IMR-90 (cell line): ENCODE results near the gene CD93. TPM values are rescaled to one million over a fixed set of nuclear protein-coding genes. Genes with fewer than 3 reads are reported as not detected.

ENCODE experiments used
- ATAC-seq: fragments of 200-7000 bp; cut with Tn5 transposase; 2 replicates; pipeline ENCODE4 v1.9.1; 2020; ENCODE audit warnings: low read depth, mild to moderate bottlenecking, moderate library complexity
- BruUV-seq: library from RNA; stranded (reverse); fragments of 400-500 nt; replicated peaks from 2 replicates; lab custom pipeline; 2021; lab: Mats Ljungman, UMichigan
- CTCF ChIA-PET: fragments of 300-600 bp; formaldehyde crosslinking; extraction: SDS; loops from one replicate; lab custom pipeline; 2021; ENCODE audit warnings: antibody characterized with exemption; lab: Yijun Ruan, JAX
- POLR2A ChIA-PET: fragments of 300-600 bp; sonication (Branson Sonifier 250); formaldehyde crosslinking; loops from one replicate; lab custom pipeline; 2022; ENCODE audit warnings: antibody characterized with exemption; ENCODE audit not compliant: unreplicated experiment; lab: Charles Lee
- DNase-seq: peaks from one replicate; pipeline ENCODE4 v3.0.0; 2013
- H2AFZ ChIP-seq: replicated peaks from 2 replicates; pipeline ENCODE3; 2013; ENCODE audit warnings: low read length, mild to moderate bottlenecking; ENCODE audit not compliant: poor library complexity
- H2AK5ac ChIP-seq: 2 replicates; pipeline ENCODE4 v1.6.1; 2013; ENCODE audit warnings: low read depth, low read length, inconsistent platforms
- H2AK9ac ChIP-seq: replicated peaks from 2 replicates; pipeline ENCODE3; 2013; ENCODE audit warnings: mild to moderate bottlenecking, low read depth, low read length, moderate library complexity; ENCODE audit not compliant: poor library complexity
- H2BK120ac ChIP-seq: 2 replicates; pipeline ENCODE4 v1.6.1; 2013; ENCODE audit warnings: low read depth, low read length, inconsistent platforms
- H2BK15ac ChIP-seq: 3 replicates; pipeline ENCODE4 v1.6.1; 2013; ENCODE audit warnings: low read depth, low read length, inconsistent platforms
- H2BK20ac ChIP-seq: 2 replicates; pipeline ENCODE4 v1.6.1; 2013; ENCODE audit warnings: low read depth, mild to moderate bottlenecking, inconsistent platforms, low read length, moderate library complexity
- H2BK5ac ChIP-seq: 2 replicates; pipeline ENCODE4 v1.6.1; 2013; ENCODE audit warnings: mild to moderate bottlenecking, low read depth, low read length, inconsistent platforms; ENCODE audit not compliant: poor library complexity, severe bottlenecking
- H3K14ac ChIP-seq: replicated peaks from 2 replicates; pipeline ENCODE4 v1.6.1; 2013; ENCODE audit warnings: low read depth, low read length, inconsistent platforms
- H3K18ac ChIP-seq: 2 replicates; pipeline ENCODE4 v1.6.1; 2013; ENCODE audit warnings: low read depth, low read length, control low read depth
- H3K23ac ChIP-seq: 2 replicates; pipeline ENCODE4 v1.6.1; 2013; ENCODE audit warnings: low read depth, low read length, inconsistent platforms
- H3K27ac ChIP-seq: 2 replicates; pipeline ENCODE4 v1.5.1; 2013; ENCODE audit warnings: mild to moderate bottlenecking, control low read depth, low read length; ENCODE audit not compliant: insufficient read depth
- H3K27me3 ChIP-seq: 2 replicates; pipeline ENCODE4 v1.6.1; 2013; ENCODE audit warnings: low read length; ENCODE audit not compliant: control insufficient read depth, insufficient read depth
- H3K36me3 ChIP-seq: 2 replicates; pipeline ENCODE4 v1.6.1; 2013; ENCODE audit warnings: low read length, mixed read lengths; ENCODE audit not compliant: control insufficient read depth, insufficient read depth
- H3K4ac ChIP-seq: 2 replicates; pipeline ENCODE4 v1.6.1; 2013; ENCODE audit warnings: low read depth, low read length, inconsistent platforms
- H3K4me1 ChIP-seq: 2 replicates; pipeline ENCODE4 v1.6.1; 2013; ENCODE audit warnings: low read length, mixed read lengths; ENCODE audit not compliant: control insufficient read depth, insufficient read depth
- H3K4me2 ChIP-seq: 2 replicates; pipeline ENCODE4 v1.6.1; 2013; ENCODE audit warnings: low read depth, mild to moderate bottlenecking, control low read depth, low read length, moderate library complexity
- H3K4me3 ChIP-seq: 2 replicates; pipeline ENCODE4 v1.5.1; 2013; ENCODE audit warnings: low read depth, mild to moderate bottlenecking, control low read depth, low read length, moderate library complexity; ENCODE audit not compliant: insufficient read depth
- H3K56ac ChIP-seq: 2 replicates; pipeline ENCODE4 v1.6.1; 2013; ENCODE audit warnings: low read length, inconsistent platforms; ENCODE audit not compliant: insufficient read depth; ENCODE audit errors: extremely low read depth
- H3K79me1 ChIP-seq, 2 experiments: 2 replicates each; pipeline ENCODE4 v1.6.1; 2013; ENCODE audit warnings: low read length in 2 of 2, inconsistent platforms in 1 of 2, low read depth in 1 of 2
- H3K9ac ChIP-seq: 2 replicates; pipeline ENCODE4 v1.6.1; 2013; ENCODE audit warnings: low read depth, low read length, control low read depth
- H3K9me1 ChIP-seq: 2 replicates; pipeline ENCODE4 v1.6.1; 2013; ENCODE audit warnings: low read length, inconsistent platforms; ENCODE audit not compliant: insufficient read depth
- H3K9me3 ChIP-seq: 2 replicates; pipeline ENCODE4 v1.6.1; 2013; ENCODE audit warnings: low read length; ENCODE audit not compliant: control insufficient read depth, insufficient read depth
- H4K20me1 ChIP-seq: 2 replicates; pipeline ENCODE4 v1.6.1; 2013; ENCODE audit warnings: low read length, inconsistent platforms; ENCODE audit not compliant: insufficient read depth
- H4K5ac ChIP-seq: 2 replicates; pipeline ENCODE4 v1.6.1; 2013; ENCODE audit warnings: mild to moderate bottlenecking, low read depth, low read length, control low read depth
- H4K8ac ChIP-seq, 2 experiments: 2 replicates each; pipeline ENCODE4 v1.6.1; 2013; ENCODE audit warnings: low read depth in 2 of 2, low read length in 2 of 2, control low read depth in 1 of 2, inconsistent platforms in 1 of 2
- H4K91ac ChIP-seq: 2 replicates; pipeline ENCODE4 v1.6.1; 2013; ENCODE audit warnings: low read depth, low read length, inconsistent platforms; ENCODE audit not compliant: insufficient read depth
- CEBPB ChIP-seq: IDR thresholded peaks from 2 replicates; pipeline ENCODE4 v1.6.1; 2012; ENCODE audit warnings: low read depth, low read length, improper control_type of control experiment
- FOS ChIP-seq: fragments of 150-350 bp; IDR thresholded peaks from 2 replicates; pipeline ENCODE4 v1.6.1; 2016; ENCODE audit warnings: low read depth, low read length
- MAFK ChIP-seq: IDR thresholded peaks from 2 replicates; pipeline ENCODE4 v1.6.1; 2012; ENCODE audit warnings: low read depth, low read length, improper control_type of control experiment
- MAZ ChIP-seq: IDR thresholded peaks from 2 replicates; pipeline ENCODE4 v1.6.1; 2012; ENCODE audit warnings: low read depth, mild to moderate bottlenecking, low read length, improper control_type of control experiment, moderate library complexity, borderline replicate concordance
- MXI1 ChIP-seq: IDR thresholded peaks from 2 replicates; pipeline ENCODE4 v1.6.1; 2012; ENCODE audit warnings: low read depth, mild to moderate bottlenecking, low read length, moderate library complexity, borderline replicate concordance
- NFE2L2 ChIP-seq: fragments of 150-350 bp; IDR thresholded peaks from 2 replicates; pipeline ENCODE4 v1.6.1; 2016; ENCODE audit warnings: low read depth, mild to moderate bottlenecking, low read length
- POLR2A ChIP-seq: IDR thresholded peaks from 2 replicates; pipeline ENCODE4 v1.6.1; 2012; ENCODE audit warnings: mild to moderate bottlenecking, low read depth, low read length
- RAD21 ChIP-seq: IDR thresholded peaks from 2 replicates; pipeline ENCODE4 v1.6.1; 2012; ENCODE audit warnings: low read length, improper control_type of control experiment
- RCOR1 ChIP-seq: IDR thresholded peaks from 2 replicates; pipeline ENCODE4 v1.6.1; 2012; ENCODE audit warnings: mild to moderate bottlenecking, low read length, improper control_type of control experiment; ENCODE audit not compliant: insufficient replicate concordance
- RFX5 ChIP-seq: IDR thresholded peaks from 2 replicates; pipeline ENCODE4 v1.8.0; 2012; ENCODE audit warnings: low read depth, mild to moderate bottlenecking, low read length, moderate library complexity
- USF2 ChIP-seq: fragments of 150-350 bp; IDR thresholded peaks from 2 replicates; pipeline ENCODE4 v1.6.1; 2017; ENCODE audit warnings: mild to moderate bottlenecking, antibody characterized with exemption, low read length, low read depth
- WGBS, 2 experiments: methylation state at CpG; one replicate each; pipeline versions ENCODE4 v1.1.5 to v1.1.7; 2013; ENCODE audit warnings: missing lambda C conversion rate in 2 of 2; ENCODE audit not compliant: insufficient read length in 1 of 2; ENCODE audit errors: extremely low coverage in 2 of 2; 5-methylcytosine and 5-hydroxymethylcytosine counted together
- dilution Hi-C: fragments of 300-500 bp; cut with HindIII; formaldehyde crosslinking; loops from one replicate; pipeline ENCODE4 v1.14.3; 2018; ENCODE audit warnings: low sequenced_read_pairs; ENCODE audit not compliant: unreplicated experiment
- in situ Hi-C: fragments of 300-500 bp; cut with MboI; formaldehyde crosslinking; loops from 3 replicates; pipeline ENCODE4 v1.14.3; 2019; ENCODE audit warnings: low sequenced_read_pairs, inconsistent platforms, mixed read lengths
- intact Hi-C: fragments of 100-400 bp; cut with micrococcal nuclease; formaldehyde crosslinking; loops from 2 replicates; pipeline ENCODE4 v1.10.0; 2022
- polyA plus RNA-seq, 3 experiments: library from polyadenylated mRNA; depleted of rRNA; stranded (reverse); fragments of >200 nt; gene quantifications; 2 replicates each; pipeline ENCODE4 v1.2.3, GENCODE V29; 2012; ENCODE audit warnings: low replicate concordance in 1 of 3
- total RNA-seq: library from RNA; depleted of rRNA; stranded (reverse); fragments of >200 nt; gene quantifications from 2 replicates; pipeline ENCODE4 v1.2.3, GENCODE V29; 2012

The CD93 gene
- total and polyA plus RNA-seq, 2 of the 4 experiments (the other 2 are of a cell fraction), result under 0.01 to 0.02 TPM

GRCh38 chr20:23092861-23093495 is 6.9 kb upstream of the CD93 start:
- Histone ChIP-seq H2AK9ac (no peak overlapping the region), H2AFZ (no peak overlapping the region), H4K91ac (no peak overlapping the region), H4K20me1 (no peaks in the 10 kb centered on the region), H3K27ac (no peak overlapping the region), H3K9ac (no peak overlapping the region), H3K36me3 (no peaks in the 10 kb centered on the region), H3K27me3 (peaks cover 54% of the 10 kb centered on the region), H3K79me1 (no peaks in the 10 kb centered on the region), H3K4me2 (no peak overlapping the region), H3K9me3 (no peaks in the 10 kb centered on the region), H2BK15ac (no peak overlapping the region), H4K5ac (no peak overlapping the region), H4K8ac (no peak overlapping the region), H2AK5ac (no peak overlapping the region), H2BK5ac (no peak overlapping the region), H3K4me1 (no peaks in the 10 kb centered on the region), H3K56ac (no peak overlapping the region), H3K9me1 (no peaks in the 10 kb centered on the region), H3K23ac (no peak overlapping the region), H3K4ac (no peak overlapping the region), H3K18ac (no peak overlapping the region), H3K4me3 (no peak overlapping the region), H2BK120ac (no peak overlapping the region), H2BK20ac (no peak overlapping the region), H3K14ac (no peak overlapping the region)
- ChIA-PET POLR2A (no interaction called here), CTCF (no interaction called here)
- no peak for DNase-seq
- intact Hi-C loops, result no loop called here
- ATAC-seq, result no peak
- BruUV-seq, result no TSS peak
- TF ChIP-seq MAFK (no peak), RFX5 (no peak), RCOR1 (no peak), RAD21 (no peak), FOS (no peak), POLR2A (no peak), MAZ (no peak), MXI1 (no peak), NFE2L2 (no peak), CEBPB (no peak), USF2 (no peak)
- WGBS, 2 experiments, result 100% methylated on average over 1 of the region's 7 CpGs; no CpG with 5 or more reads in 1 of the 2 experiments
- dilution Hi-C loops, result no loop called here
- in situ Hi-C loops, result loop anchor here (25.0 kb wide), 1 partner anchor 94 kb away; no protein-coding TSS in a partner anchor
